Activated T-cell treated with anti-CD3 and anti-CD28 coated beads, Interleukin-2, amount 50 U/mL, for 4 hours (primary cell): ENCODE measurements around the gene ANO4. TPM values are rescaled to one million over a fixed set of nuclear protein-coding genes. Genes with fewer than 3 reads are reported as not detected.
"Not testable (repeated sequence)": the region's sequence is repeated elsewhere in the genome, so short reads cannot be mapped to it uniquely, and the experiment has no call there.

Experiments
- ATAC-seq, 2 donors: fragments of 200-7000 bp; cut with Tn5 transposase; one replicate each; pipeline ENCODE4 v1.10.0; 2021
- DNase-seq: peaks from one replicate; pipeline ENCODE4 v3.0.0-alpha.2; 2020
- H3K27me3 Mint-ChIP-seq: one replicate; pipeline ENCODE4 v1.8.0; 2021; ENCODE audit warnings: low read depth, mixed read lengths
- H3K36me3 Mint-ChIP-seq: one replicate; pipeline ENCODE4 v1.8.0; 2022; ENCODE audit warnings: mixed read lengths; ENCODE audit not compliant: insufficient read depth
- H3K4me1 Mint-ChIP-seq: one replicate; pipeline ENCODE4 v1.8.0; 2021; ENCODE audit warnings: low read depth, mixed read lengths
- H3K4me3 Mint-ChIP-seq: one replicate; pipeline ENCODE4 v1.8.0; 2021; ENCODE audit warnings: mild to moderate bottlenecking, moderate library complexity, mixed read lengths
- H3K9me3 Mint-ChIP-seq: one replicate; pipeline ENCODE4 v1.8.0; 2021; ENCODE audit warnings: mixed read lengths
- total RNA-seq, 3 donors: library from RNA; stranded (reverse); gene quantifications; one replicate each; pipeline ENCODE4 v1.2.1, GENCODE V29; 2021

The ANO4 gene
- total RNA-seq, 3 donors from 2014 or later: not detected

DNA sequence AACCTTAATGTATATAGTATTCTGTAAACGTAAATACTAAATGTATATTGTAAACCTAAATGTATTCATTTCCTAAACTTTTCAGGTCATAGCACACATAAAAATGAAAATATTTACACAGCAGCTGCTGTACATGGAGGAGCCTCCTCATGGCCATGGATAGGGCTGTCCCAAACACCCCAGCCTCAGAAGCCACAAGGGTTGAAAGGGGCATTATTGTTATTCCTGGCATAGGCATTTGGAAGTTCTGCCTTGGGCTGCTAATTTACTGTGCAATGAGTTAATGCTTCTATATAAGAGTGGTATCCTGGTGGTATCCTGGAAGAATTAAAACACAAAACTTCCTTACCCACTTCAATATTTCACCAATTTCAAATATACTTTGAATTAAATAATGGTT, 256.1 kb downstream of the ANO4 start:
- Mint-ChIP-seq H3K36me3 (no peaks in the 10 kb centered on the region), H3K27me3 (peaks cover 2% of the 10 kb centered on the region), H3K4me3 (no peak overlapping the region), H3K9me3 (no peaks in the 10 kb centered on the region), H3K4me1 (no peaks in the 10 kb centered on the region)
- no peak for ATAC-seq
- no peak for DNase-seq

DNA sequence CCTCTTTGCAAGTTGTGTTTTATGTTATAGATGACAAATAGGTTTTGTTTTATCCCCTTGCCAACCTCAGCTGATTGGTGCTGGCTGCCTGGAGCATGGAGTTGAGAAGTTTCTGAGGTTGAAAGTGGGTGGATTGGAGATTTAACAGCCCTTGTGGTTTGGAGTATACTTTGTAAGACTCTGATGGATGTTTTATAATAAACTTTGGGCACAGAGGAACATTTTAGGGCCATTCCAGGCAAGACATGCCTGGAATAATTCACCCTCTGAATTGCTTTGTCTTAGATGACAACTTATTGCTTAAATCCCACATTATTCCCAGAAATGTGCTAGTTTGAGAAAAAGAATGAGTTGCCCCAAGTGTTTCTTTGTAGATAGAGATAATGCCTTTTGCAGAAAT, 256.6 kb downstream of the ANO4 start:
- H3K4me1 Mint-ChIP-seq: no peaks in the 10 kb centered on the region
- peaks cover 2% of the 10 kb centered on the region for H3K27me3 Mint-ChIP-seq
- ATAC-seq (no peak), DNase-seq (no peak)
- H3K9me3 Mint-ChIP-seq: no peaks in the 10 kb centered on the region
- H3K4me3 Mint-ChIP-seq: no peak overlapping the region
- H3K36me3 Mint-ChIP-seq: no peaks in the 10 kb centered on the region

DNA sequence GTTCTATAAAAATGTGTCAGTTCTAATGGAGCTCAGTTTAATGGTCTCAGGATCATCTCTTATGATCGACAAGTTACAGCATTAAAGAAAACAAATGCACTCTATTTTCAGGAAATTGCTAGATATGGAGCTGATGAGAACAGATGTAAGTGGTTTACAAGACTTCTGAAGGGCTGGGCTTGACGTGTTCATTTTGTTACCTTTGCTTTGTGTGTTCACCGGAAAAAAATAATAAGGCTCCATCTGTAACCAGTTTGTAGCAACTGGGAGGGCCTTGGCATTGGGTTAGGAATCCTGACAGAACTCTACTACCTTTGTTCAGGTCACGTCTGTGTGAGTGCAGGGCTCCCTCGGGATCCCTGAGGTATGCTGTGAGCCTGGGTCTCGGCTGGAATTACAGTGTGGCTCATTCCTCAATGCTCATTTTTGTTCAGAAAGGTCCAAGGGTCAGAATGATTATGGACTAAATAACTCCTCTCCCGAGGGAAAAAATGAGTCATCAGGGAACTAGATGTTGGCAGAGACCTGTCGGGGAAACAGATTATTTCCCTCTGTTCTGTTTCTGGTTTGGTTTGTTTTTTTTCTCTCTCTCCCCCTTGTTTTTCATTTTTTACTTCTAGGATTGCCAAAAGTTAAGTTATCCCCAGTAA, 257.4 kb downstream of the ANO4 start:
- Mint-ChIP-seq H3K36me3 (no peaks in the 10 kb centered on the region), H3K27me3 (peaks cover 2% of the 10 kb centered on the region), H3K4me1 (no peaks in the 10 kb centered on the region), H3K9me3 (no peaks in the 10 kb centered on the region), H3K4me3 (no peak overlapping the region)
- DNase-seq (no peak), ATAC-seq (no peak)

DNA sequence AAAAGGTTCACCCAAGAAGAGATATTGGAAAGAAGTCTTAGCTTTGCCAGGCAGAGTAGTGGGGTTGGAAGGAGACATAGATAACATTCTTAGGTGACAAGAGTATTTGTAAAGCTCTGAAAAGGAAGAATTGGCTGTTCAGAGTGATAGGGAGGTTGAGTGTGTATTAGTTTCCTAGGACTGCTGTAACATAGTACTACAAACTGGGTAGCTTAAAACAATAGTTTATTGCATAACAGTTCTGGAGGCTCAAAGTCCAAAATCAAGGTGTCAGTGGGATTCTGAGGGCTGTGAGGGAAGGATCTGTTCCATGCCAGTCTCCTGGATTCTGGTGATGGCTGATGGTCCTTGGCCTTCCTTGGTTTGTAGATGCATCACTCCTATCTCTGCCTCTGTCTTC, 258.6 kb downstream of the ANO4 start:
- no peaks in the 10 kb centered on the region for H3K4me1 Mint-ChIP-seq
- no peaks in the 10 kb centered on the region for H3K36me3 Mint-ChIP-seq
- H3K27me3 Mint-ChIP-seq: no peaks in the 10 kb centered on the region
- ATAC-seq (no peak), DNase-seq (no peak)
- no peaks in the 10 kb centered on the region for H3K9me3 Mint-ChIP-seq
- no peak overlapping the region for H3K4me3 Mint-ChIP-seq

DNA sequence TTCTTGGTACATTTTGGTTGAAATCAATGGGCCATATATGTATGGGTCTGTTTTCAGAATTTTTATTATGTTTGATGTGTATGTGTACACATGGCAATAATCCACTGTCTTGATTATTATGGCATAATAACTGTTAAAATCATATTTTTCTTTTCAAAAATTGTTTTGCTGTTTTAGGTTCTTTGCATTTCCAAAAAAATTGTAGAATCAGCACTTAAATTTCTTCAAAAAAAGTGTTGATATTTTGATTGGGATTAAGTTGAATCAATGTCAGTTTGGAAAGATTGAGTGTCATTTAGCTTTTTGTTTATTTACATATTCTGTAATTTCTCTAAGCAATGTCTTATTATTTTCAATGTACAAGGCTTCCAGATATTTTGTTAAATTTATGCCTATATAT, 261.4 kb downstream of the ANO4 start:
- Mint-ChIP-seq H3K27me3 (no peaks in the 10 kb centered on the region), H3K4me1 (no peaks in the 10 kb centered on the region), H3K36me3 (no peaks in the 10 kb centered on the region), H3K4me3 (no peak overlapping the region), H3K9me3 (peaks cover 5% of the 10 kb centered on the region)
- DNase-seq (no peak), ATAC-seq (no peak)

DNA sequence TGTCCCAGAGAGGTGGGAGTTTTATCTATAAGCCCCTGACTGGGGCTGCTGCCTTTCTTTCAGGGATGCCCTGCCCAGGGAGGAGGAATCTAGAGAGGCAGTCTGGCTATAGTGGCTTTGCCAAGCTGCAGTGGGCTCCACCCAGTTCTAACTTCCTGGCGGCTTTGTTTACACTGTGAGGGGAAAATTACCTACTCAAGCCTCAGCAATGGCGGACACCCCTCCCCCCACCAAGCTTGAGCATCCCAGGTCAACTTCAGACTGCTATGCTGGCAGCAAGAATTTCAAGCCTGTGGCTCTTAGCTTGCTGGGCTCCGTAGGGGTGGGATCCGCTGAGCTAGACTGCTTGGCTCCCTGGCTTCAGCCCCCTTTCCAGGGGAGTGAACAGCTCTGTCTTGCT, 267.9 kb downstream of the ANO4 start:
- H3K4me3 Mint-ChIP-seq, H3K4me1 Mint-ChIP-seq, DNase-seq, H3K27me3 Mint-ChIP-seq, H3K36me3 Mint-ChIP-seq, H3K9me3 Mint-ChIP-seq, ATAC-seq: not testable (repeated sequence)

DNA sequence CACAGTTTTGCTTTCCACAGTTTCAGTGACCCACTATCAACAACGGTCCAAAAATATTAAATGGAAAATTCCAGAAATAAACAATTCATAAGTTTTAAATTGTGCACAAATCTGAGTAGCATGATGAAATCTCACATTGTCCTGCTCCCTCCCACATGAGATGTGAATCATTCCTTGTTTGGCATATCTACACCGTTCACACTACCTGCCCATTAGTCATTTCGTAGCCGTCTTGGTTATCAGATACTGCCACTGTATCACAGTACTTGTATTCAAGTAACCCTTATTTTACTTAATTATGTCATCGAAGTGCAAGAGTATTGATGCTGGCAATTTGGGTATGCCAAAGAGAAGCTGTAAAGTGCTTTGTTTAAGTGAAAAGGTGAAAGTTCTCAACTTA, 270.1 kb downstream of the ANO4 start:
- ATAC-seq: no peak
- H3K9me3 Mint-ChIP-seq: peaks cover 5% of the 10 kb centered on the region
- no peaks in the 10 kb centered on the region for H3K27me3 Mint-ChIP-seq
- H3K4me1 Mint-ChIP-seq: no peaks in the 10 kb centered on the region
- no peak overlapping the region for H3K4me3 Mint-ChIP-seq
- no peaks in the 10 kb centered on the region for H3K36me3 Mint-ChIP-seq
- DNase-seq: no peak

DNA sequence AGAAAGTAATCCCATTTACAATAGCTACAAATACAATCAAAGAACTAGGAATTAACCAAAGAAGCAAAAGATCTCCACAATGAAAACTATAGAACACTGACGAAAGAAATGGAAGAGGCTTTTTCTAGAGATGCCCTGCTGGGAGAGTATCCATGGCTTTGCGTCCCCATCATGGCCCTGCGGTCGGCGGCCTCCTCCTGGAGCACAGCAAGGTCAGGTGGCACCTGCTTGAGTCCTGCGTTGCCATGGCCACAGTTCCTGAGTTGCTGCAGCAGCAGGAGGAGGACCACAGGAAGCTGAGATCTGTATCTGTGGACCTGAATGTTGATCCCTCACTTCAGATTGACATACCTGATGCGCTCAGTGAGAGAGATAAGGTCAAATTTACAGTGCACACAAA, 271.9 kb downstream of the ANO4 start:
- no peak overlapping the region for H3K4me3 Mint-ChIP-seq
- H3K4me1 Mint-ChIP-seq: no peaks in the 10 kb centered on the region
- H3K27me3 Mint-ChIP-seq: no peaks in the 10 kb centered on the region
- ATAC-seq (no peak), DNase-seq (no peak)
- no peaks in the 10 kb centered on the region for H3K36me3 Mint-ChIP-seq
- H3K9me3 Mint-ChIP-seq: no peaks in the 10 kb centered on the region

DNA sequence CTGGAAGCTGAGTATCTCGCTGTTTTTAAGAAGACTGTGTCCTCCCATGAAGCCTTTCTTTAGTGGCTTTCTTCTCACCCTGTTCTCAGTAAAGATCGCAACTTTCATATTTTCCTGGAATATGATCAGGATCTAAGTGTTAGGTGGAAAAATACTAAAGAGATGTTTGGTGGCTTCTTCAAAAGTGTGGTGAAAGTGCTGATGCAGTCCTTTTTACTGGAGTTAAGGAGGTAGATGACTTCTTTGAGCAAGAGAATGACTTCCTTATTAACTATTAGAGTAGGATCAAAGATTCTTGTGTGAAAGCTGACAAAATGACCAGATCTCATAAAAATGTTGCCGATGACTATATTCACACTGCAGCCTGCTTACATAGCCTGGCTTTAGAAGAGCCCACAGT, 273.8 kb downstream of the ANO4 start:
- Mint-ChIP-seq H3K27me3 (no peaks in the 10 kb centered on the region), H3K4me3 (no peak overlapping the region), H3K4me1 (no peaks in the 10 kb centered on the region), H3K9me3 (peaks cover 4% of the 10 kb centered on the region), H3K36me3 (no peaks in the 10 kb centered on the region)
- DNase-seq: no peak
- no peak for ATAC-seq

DNA sequence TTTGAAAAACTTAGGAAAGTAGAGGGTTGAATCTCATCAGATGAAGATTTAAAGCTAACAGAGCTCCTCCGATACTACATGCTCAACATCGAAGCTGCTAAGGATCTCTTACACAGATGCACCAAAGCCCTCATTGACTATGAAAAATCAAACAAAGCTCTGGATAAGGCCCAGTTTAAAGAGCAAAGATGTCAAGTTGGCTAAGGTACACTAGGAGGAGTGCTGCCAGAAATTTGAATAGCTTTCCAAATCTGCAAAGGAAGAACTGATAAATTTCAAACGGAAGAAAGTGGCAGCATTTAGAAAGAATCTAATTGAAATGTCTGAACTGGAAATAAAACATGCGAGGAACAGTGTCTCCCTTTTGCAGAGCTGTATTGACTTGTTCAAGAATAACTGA, 274.3 kb downstream of the ANO4 start:
- Mint-ChIP-seq H3K36me3 (no peaks in the 10 kb centered on the region), H3K9me3 (peaks cover 4% of the 10 kb centered on the region), H3K4me1 (no peaks in the 10 kb centered on the region), H3K4me3 (no peak overlapping the region), H3K27me3 (no peaks in the 10 kb centered on the region)
- DNase-seq: no peak
- no peak for ATAC-seq

DNA sequence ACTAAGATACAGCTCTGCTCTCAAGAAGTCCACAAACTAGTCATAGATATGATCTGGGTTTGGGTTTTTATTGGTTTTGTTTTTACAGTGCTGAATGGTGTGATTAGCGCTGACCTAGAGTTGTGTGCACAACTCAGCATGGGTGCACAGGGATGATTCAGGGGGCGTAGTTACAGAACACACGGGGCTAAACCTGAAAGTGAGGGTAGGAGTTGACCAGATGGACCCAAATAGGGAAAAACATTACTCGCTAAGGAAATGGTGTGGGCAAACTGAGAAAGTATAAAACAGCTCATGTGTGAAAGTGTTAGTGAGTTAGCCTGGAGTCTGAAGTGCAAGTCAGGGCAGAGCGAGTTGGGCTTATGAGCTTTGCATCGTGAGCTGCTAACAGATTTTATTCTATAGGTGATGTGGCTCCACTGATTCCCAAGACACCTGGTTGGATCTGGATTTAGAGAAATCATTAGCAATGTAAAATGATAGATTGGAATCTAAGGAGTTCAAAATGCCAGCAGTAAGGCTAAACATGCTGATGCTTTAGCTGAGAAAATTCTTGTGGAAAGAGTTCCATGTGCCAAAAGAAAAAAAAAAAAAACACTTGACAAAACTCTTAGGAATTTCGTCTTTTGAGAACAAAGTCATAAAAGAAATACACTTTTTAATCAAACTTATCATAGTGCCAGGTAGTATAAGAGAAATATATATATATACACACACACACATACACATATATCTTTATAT, 280.5 kb downstream of the ANO4 start:
- Mint-ChIP-seq H3K9me3 (peaks cover 4% of the 10 kb centered on the region), H3K36me3 (no peaks in the 10 kb centered on the region), H3K4me1 (no peaks in the 10 kb centered on the region), H3K27me3 (no peaks in the 10 kb centered on the region), H3K4me3 (no peak overlapping the region)
- no peak for ATAC-seq
- no peak for DNase-seq

DNA sequence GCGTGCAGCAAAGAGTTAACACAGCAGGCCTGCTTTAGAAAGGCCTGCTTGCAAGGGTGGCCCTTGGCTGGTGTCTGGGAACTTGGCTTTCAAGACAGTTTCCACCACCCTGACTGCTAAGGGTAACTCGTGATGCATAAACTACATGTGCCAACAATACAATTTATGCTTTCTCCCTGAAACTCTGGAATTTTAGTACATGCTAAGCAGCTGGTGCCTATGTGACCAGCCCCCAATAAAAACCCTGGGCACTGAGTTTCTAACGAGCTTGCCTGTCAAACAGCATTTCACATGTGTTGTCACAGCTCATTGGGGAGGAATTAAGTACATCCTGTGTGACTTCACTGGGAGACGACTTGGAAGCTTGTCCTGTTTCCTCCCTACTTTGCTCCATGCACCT, 282.3 kb downstream of the ANO4 start:
- DNase-seq: no peak
- H3K36me3 Mint-ChIP-seq: no peaks in the 10 kb centered on the region

DNA sequence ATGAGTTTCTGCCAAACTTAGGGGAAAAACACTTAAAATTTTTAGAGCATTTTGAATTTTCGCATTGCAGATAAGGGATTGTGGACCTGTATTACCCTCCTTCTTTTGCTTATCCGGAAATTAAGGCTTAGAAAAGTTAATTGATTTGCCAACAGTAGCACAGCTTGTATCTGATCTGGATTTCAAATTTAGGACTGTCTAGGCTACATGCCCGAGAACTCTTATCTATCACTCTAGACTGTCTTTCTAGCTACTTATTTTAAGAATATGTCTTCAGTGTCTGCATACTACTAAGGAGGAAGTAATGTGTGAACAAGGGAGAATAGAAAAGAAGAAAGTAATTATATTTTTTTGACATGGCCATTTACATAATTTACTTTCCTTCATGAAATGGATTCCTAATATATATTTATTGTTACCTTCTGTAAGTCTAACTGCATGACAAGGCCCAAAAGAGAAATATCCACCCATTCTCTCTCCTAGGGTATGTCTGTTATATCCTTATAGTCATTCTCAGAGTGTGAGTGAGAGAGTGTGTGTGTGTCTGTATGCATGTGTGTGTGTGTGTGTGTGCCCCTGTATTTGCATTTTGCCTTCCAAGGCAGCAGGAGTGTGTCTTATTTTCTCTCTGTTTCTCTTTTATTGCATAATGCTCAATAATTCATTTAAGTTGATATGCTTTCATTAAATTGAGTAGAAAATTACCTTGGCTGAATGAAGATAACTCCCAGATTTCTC, 283.4 kb downstream of the ANO4 start:
- H3K27me3 Mint-ChIP-seq: no peaks in the 10 kb centered on the region
- DNase-seq: no peak
- no peak overlapping the region for H3K4me3 Mint-ChIP-seq
- no peaks in the 10 kb centered on the region for H3K4me1 Mint-ChIP-seq
- H3K9me3 Mint-ChIP-seq: no peaks in the 10 kb centered on the region
- H3K36me3 Mint-ChIP-seq: no peaks in the 10 kb centered on the region
- ATAC-seq: no peak

More for the DNA sequence above, 282.3 kb downstream of the ANO4 start:
- H3K4me1 Mint-ChIP-seq: no peaks in the 10 kb centered on the region
- H3K9me3 Mint-ChIP-seq: peaks cover 4% of the 10 kb centered on the region
- no peak overlapping the region for H3K4me3 Mint-ChIP-seq
- H3K27me3 Mint-ChIP-seq: no peaks in the 10 kb centered on the region
- no peak for ATAC-seq

DNA sequence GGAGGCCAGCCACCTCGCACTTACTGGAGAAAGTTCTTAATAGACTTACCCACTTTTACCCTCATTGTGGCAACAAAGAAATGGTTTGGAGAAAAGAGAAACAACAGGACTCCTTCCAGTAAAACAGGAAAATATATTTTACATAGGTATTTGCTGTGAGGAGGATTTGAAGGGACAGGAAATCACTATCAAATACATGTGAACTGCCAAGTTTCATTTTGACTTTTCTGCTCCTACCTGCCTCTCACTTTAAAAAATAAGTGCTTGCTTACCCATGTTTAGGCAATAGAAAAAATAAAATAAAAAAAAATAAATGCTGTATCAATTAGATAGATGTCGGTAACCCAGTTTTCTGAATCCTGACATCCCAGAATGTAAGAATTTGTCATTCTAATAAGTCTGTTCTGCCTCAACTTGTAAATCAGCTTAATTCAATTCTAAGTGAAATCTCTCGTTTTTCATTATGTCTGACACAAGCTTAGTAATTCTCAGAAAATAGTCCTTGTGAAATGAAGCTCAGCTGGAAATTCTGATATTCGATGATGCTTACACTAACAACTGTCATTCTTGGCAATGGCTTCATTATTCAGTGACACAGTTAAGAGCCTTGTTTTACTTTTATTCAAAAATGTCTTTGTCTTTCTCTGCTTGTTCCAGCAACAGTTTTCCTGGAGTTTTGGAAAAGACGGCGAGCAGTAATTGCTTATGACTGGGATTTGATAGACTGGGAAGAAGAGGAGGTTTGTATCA, 284.1 kb downstream of the ANO4 start:
- no peaks in the 10 kb centered on the region for H3K36me3 Mint-ChIP-seq
- no peak for ATAC-seq

More for the DNA sequence above, 284.1 kb downstream of the ANO4 start:
- no peak for DNase-seq
- H3K4me1 Mint-ChIP-seq: no peaks in the 10 kb centered on the region
- H3K4me3 Mint-ChIP-seq: no peak overlapping the region
- H3K27me3 Mint-ChIP-seq: no peaks in the 10 kb centered on the region
- H3K9me3 Mint-ChIP-seq: no peaks in the 10 kb centered on the region
